Skeletal muscle tissue (tissue), 4 donors: ENCODE measurements around the gene SCTR. TPM values are rescaled to one million over a fixed set of nuclear protein-coding genes. Genes with fewer than 3 reads are reported as not detected.

Source experiments
- H3K27ac ChIP-seq: one replicate; pipeline ENCODE4 v1.7.0; 2013; ENCODE audit warnings: mild to moderate bottlenecking, low read depth, low read length, inconsistent platforms
- H3K27me3 ChIP-seq, 3 donors: one replicate each; pipeline ENCODE4 v1.7.0; 2013; ENCODE audit warnings: low read length in 3 of 3; ENCODE audit not compliant: control insufficient read depth in 3 of 3, insufficient read depth in 3 of 3
- H3K36me3 ChIP-seq, 3 donors: one replicate each; pipeline ENCODE4 v1.7.0; 2013; ENCODE audit warnings: low read length in 3 of 3; ENCODE audit not compliant: control insufficient read depth in 3 of 3, insufficient read depth in 3 of 3
- H3K4me1 ChIP-seq, 3 donors: one replicate each; pipeline ENCODE4 v1.7.0; 2013; ENCODE audit warnings: low read length in 3 of 3, mild to moderate bottlenecking in 3 of 3; ENCODE audit not compliant: control insufficient read depth in 3 of 3, insufficient read depth in 3 of 3
- H3K4me3 ChIP-seq, 3 donors: one replicate each; pipeline ENCODE4 v1.7.0; 2013; ENCODE audit warnings: low read length in 3 of 3
- H3K9ac ChIP-seq, 3 donors: one replicate each; pipeline ENCODE4 v1.7.0; 2013; ENCODE audit warnings: low read length in 3 of 3, mild to moderate bottlenecking in 3 of 3, moderate library complexity in 2 of 3, low read depth in 1 of 3
- H3K9me3 ChIP-seq, 3 donors: one replicate each; pipeline ENCODE4 v1.7.0; 2013; ENCODE audit warnings: low read length in 3 of 3; ENCODE audit not compliant: control insufficient read depth in 3 of 3
- total RNA-seq: library from RNA; depleted of rRNA; stranded (reverse); fragments of >200 nt; gene quantifications from one replicate; pipeline ENCODE4 v1.2.3, GENCODE V29; 2014
- donor health status: Osteomylitis.

The SCTR gene
- total RNA-seq, 1 donor from 2014 or later: not detected

DNA sequence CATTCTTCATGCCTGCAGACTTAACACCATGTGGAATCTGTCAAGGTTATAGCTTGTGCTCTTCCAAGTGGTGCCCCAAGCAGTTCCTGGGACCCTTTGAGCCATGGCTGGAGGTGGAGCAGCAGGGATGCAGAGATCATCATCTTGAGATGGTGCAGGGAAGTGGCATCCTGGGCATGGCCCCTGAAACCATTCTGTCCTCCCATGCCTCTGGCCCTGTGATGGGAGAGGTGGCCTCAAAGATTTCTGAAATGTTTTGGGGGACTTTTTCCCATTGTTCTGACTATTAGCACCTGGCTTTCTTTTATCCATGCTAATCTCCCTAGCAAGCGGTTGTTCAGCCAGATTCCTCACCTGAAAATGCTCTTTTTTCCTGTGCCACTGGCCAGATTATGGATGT, 103.0 kb downstream of the SCTR start:
- no peaks in the 10 kb centered on the region for H3K4me1 ChIP-seq
- no peak overlapping the region for H3K9ac ChIP-seq
- H3K9me3 ChIP-seq: no peaks in the 10 kb centered on the region
- no peak overlapping the region for H3K27ac ChIP-seq
- no peaks in the 10 kb centered on the region for H3K36me3 ChIP-seq
- no peaks in the 10 kb centered on the region for H3K27me3 ChIP-seq
- no peak overlapping the region for H3K4me3 ChIP-seq

GRCh38 chr2:119419803-119420508, 104.3 kb downstream of the SCTR start:
- H3K27ac ChIP-seq: no peak overlapping the region
- no peaks in the 10 kb centered on the region for H3K4me1 ChIP-seq
- no peak overlapping the region for H3K9ac ChIP-seq
- H3K27me3 ChIP-seq: no peaks in the 10 kb centered on the region
- no peaks in the 10 kb centered on the region for H3K36me3 ChIP-seq
- no peak overlapping the region for H3K4me3 ChIP-seq
- H3K9me3 ChIP-seq: no peaks in the 10 kb centered on the region

- Histone ChIP-seq H3K4me3 (no peak overlapping the region), H3K27ac (no peak overlapping the region), H3K9me3 (no peaks in the 10 kb centered on the region), H3K36me3 (no peaks in the 10 kb centered on the region), H3K27me3 (no peaks in the 10 kb centered on the region), H3K9ac (no peak overlapping the region), H3K4me1 (no peaks in the 10 kb centered on the region)
Observed at GRCh38 chr2:119419065-119419464, 105.2 kb downstream of the SCTR start.

DNA sequence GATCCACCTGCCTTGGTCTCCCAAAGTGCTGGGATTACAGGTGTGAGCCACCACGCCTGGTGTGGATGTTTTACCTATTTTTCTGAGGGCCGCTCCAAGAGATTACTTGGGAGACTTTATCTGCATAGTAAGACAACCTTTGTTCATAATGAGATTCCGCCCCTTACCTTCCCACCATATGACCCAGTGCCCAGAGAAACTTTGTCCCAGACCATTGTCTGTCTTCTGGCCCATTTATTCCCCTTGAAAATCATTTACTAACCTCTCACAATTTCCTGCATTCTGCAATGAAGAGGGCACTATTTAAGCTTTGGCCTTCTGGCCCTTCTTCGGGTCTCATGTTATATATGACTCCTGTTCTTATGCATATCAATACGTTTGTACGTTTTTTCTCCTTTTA, 106.4 kb downstream of the SCTR start:
- no peaks in the 10 kb centered on the region for H3K27me3 ChIP-seq
- H3K4me3 ChIP-seq: no peak overlapping the region
- H3K27ac ChIP-seq: no peak overlapping the region
- no peaks in the 10 kb centered on the region for H3K36me3 ChIP-seq
- no peaks in the 10 kb centered on the region for H3K4me1 ChIP-seq
- H3K9ac ChIP-seq: no peak overlapping the region
- no peaks in the 10 kb centered on the region for H3K9me3 ChIP-seq

DNA sequence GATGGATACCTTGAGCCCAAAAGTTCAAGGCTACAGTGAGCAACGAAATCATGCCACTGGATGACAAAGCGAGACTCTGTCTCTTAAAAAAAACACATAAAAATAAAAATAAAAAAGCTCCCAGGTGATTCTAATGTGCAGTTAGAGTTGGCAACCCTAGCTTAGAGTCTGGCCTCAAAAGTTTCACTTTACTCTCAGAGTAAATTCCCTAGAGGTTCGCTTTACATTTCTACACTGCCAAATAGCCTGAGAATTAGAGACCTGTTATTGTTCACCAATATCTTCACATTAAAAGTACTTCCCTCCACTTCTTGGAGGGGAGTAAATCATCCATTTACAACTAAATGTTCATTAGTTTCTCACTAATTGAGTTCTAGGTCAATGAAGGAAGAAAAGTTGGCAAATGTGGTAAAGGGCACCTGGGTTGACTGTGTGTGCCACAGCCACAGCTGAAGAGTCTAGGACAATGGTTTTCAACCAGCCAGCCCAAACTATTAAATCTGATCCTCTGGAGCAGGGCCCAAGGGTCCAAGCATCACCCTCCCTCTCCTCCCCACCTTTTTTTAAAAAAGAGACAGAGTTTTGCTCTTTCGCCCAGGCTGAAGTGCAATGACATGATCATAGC, 107.9 kb downstream of the SCTR start:
- Histone ChIP-seq H3K36me3 (no peaks in the 10 kb centered on the region), H3K27me3 (no peaks in the 10 kb centered on the region), H3K9me3 (no peaks in the 10 kb centered on the region), H3K4me3 (no peak overlapping the region), H3K27ac (no peak overlapping the region), H3K4me1 (no peaks in the 10 kb centered on the region), H3K9ac (no peak overlapping the region)

GRCh38 chr2:119415630-119416029, 108.7 kb downstream of the SCTR start:
- Histone ChIP-seq H3K4me3 (no peak overlapping the region), H3K36me3 (no peaks in the 10 kb centered on the region), H3K4me1 (no peaks in the 10 kb centered on the region), H3K27ac (no peak overlapping the region), H3K9ac (no peak overlapping the region), H3K9me3 (no peaks in the 10 kb centered on the region), H3K27me3 (no peaks in the 10 kb centered on the region)

- Histone ChIP-seq H3K4me1 (no peaks in the 10 kb centered on the region), H3K4me3 (no peak overlapping the region), H3K27ac (no peak overlapping the region), H3K36me3 (no peaks in the 10 kb centered on the region), H3K9me3 (no peaks in the 10 kb centered on the region), H3K9ac (no peak overlapping the region), H3K27me3 (no peaks in the 10 kb centered on the region)
Observed at GRCh38 chr2:119414894-119415293, 109.4 kb downstream of the SCTR start.

- H3K4me3 ChIP-seq: no peak overlapping the region
- H3K27ac ChIP-seq: no peak overlapping the region
- H3K27me3 ChIP-seq: no peaks in the 10 kb centered on the region
- no peak overlapping the region for H3K9ac ChIP-seq
- H3K9me3 ChIP-seq: peaks cover 0 to 3% (median 0%) of the 10 kb centered on the region in 3 donors
- H3K4me1 ChIP-seq: no peaks in the 10 kb centered on the region
- H3K36me3 ChIP-seq: no peaks in the 10 kb centered on the region
Observed at GRCh38 chr2:119409506-119409905, 114.8 kb downstream of the SCTR start.

DNA sequence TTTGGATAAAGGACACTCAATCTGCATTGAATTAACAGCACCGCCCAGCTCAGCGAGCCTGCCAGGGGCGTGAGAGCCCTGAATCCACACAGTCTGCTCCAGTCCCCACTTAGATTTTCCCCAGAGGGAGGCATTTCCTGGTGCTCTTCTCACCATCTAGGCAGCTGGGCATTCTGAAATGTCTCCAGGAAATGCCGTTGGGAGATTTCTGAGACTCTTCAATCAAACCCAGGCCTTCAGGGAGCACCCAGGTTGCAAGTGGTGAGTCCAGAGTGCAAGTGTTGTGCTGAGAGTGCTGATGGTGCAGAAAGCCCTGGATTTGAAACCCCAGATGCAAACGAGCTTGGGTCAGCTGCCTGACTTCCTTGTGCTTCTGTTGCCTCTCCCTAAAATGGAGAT, 116.1 kb downstream of the SCTR start:
- H3K9ac ChIP-seq: no peak overlapping the region
- H3K27me3 ChIP-seq: peaks cover 0 to 3% (median 2%) of the 10 kb centered on the region in 3 donors
- no peaks in the 10 kb centered on the region for H3K36me3 ChIP-seq
- no peaks in the 10 kb centered on the region for H3K4me1 ChIP-seq
- no peak overlapping the region for H3K27ac ChIP-seq
- H3K4me3 ChIP-seq: no peak overlapping the region
- peaks cover 0 to 3% (median 0%) of the 10 kb centered on the region in 3 donors for H3K9me3 ChIP-seq

DNA sequence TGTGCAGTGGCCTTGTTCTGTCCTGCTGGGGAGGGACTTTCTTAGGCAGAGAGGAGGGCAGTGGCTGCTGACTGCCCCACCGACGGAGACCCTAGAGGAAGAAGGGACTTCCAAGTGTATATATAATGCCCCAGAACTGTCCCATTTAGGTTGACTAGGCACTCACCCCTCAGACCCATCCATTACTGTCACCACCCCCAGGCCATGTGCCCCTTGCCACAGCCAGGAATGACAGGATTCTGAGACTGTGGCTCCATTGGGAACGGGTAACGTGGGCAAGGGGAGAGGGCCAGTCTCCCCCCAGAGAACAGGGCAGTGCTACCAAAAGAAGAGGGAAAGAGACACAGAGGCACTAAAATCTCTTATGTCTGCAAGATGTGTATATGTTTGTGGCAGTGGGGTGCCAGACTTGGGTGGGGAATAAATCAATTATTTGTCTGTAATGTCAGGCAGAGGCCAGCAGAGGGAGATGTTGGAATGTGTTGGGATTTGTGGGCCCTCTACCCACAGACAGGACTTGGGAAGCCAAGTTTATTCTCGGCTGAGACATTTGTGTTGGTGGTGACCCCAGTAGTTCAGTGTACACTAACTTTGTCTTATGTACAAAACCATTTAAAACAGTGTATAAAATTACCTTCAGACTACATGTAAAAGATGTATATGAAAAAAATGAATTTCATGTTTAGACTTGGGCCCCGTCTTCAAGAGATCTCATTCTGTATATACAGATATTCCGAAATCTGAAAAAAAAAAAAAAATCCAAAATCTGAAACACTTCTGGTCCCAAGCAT, 116.7 kb downstream of the SCTR start:
- Histone ChIP-seq H3K36me3 (no peaks in the 10 kb centered on the region), H3K27me3 (peaks cover 0 to 3% (median 2%) of the 10 kb centered on the region in 3 donors), H3K27ac (no peak overlapping the region), H3K9me3 (peaks cover 0 to 3% (median 0%) of the 10 kb centered on the region in 3 donors), H3K4me3 (no peak overlapping the region), H3K9ac (no peak overlapping the region), H3K4me1 (no peaks in the 10 kb centered on the region)
